SJCRH30 (cell line): ENCODE results near the gene BMPER. TPM values are rescaled to one million over a fixed set of nuclear protein-coding genes. Genes with fewer than 3 reads are reported as not detected.

ENCODE experiments used
- DNase-seq, 2 experiments: peaks; one replicate each; pipeline ENCODE4 v3.0.0-alpha.2; 2015 to 2020
- H3K27ac ChIP-seq: fragments of 250-450 bp; sonication (Bioruptor Pico); 2 replicates; pipeline ENCODE4 v1.5.1; 2020; ENCODE audit warnings: mild to moderate bottlenecking, moderate library complexity
- H3K27me3 ChIP-seq: fragments of 250-450 bp; sonication (Bioruptor Pico); 2 replicates; pipeline ENCODE4 v1.5.1; 2020; ENCODE audit warnings: mild to moderate bottlenecking, moderate library complexity
- H3K36me3 ChIP-seq: fragments of 250-450 bp; sonication (Bioruptor Pico); 2 replicates; pipeline ENCODE4 v1.5.1; 2020; ENCODE audit warnings: mild to moderate bottlenecking, moderate library complexity
- H3K4me1 ChIP-seq: fragments of 250-450 bp; sonication (Bioruptor Pico); 2 replicates; pipeline ENCODE4 v1.5.1; 2020; ENCODE audit warnings: mild to moderate bottlenecking, moderate library complexity
- H3K4me3 ChIP-seq: fragments of 250-450 bp; sonication (Bioruptor Pico); 2 replicates; pipeline ENCODE4 v1.5.1; 2020; ENCODE audit warnings: mild to moderate bottlenecking, moderate library complexity
- H3K9me3 ChIP-seq: fragments of 250-450 bp; sonication (Bioruptor Pico); replicated peaks from 2 replicates; pipeline ENCODE4 v1.5.1; 2020; ENCODE audit warnings: mild to moderate bottlenecking, moderate library complexity
- total RNA-seq: library from RNA; depleted of rRNA; stranded (reverse); fragments of >200 nt; shearing (Covaris generic); gene quantifications from 2 replicates; pipeline ENCODE4 v1.2.3, GENCODE V29; 2014

Gene BMPER
- total RNA-seq, 1 experiment from 2014 or later, result 0.47 TPM

DNA sequence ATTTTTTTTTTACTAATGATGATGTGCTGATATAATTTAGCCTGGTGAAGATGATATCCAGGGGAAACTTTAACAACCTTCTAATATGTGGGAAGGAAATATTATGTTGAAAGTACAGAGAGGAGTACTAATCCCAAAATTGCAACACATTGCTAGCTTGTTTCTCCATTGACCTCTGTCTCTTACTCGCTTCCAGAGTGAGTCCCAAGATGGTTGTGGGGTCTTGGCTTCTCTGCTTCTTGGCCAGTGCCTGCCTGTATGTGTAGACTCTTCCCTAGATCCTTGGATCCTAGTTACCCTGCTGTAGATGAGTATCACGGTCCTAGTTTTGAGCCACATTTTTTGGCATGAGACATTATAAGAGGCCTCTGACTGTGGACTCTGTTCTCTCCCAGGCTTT is 17.5 kb downstream of the BMPER start:
- no peak for DNase-seq
- H3K36me3 ChIP-seq, result no peaks in the 10 kb centered on the region
- no peaks in the 10 kb centered on the region for H3K9me3 ChIP-seq
- H3K4me3 ChIP-seq, result no peak overlapping the region
- H3K27ac ChIP-seq, result no peak overlapping the region
- no peaks in the 10 kb centered on the region for H3K27me3 ChIP-seq
- peaks cover 5% of the 10 kb centered on the region; the same call in 1 of the 2 replicates for H3K4me1 ChIP-seq

- no peak for DNase-seq
- no peaks in the 10 kb centered on the region for H3K9me3 ChIP-seq
- H3K27me3 ChIP-seq, result no peaks in the 10 kb centered on the region
- no peaks in the 10 kb centered on the region for H3K36me3 ChIP-seq
- no peak overlapping the region for H3K4me3 ChIP-seq
- H3K4me1 ChIP-seq, result peaks cover 5% of the 10 kb centered on the region; the same call in 1 of the 2 replicates
- no peak overlapping the region for H3K27ac ChIP-seq
Measured at GRCh38 chr7:33923440-33924229, 18.3 kb downstream of the BMPER start.

DNA sequence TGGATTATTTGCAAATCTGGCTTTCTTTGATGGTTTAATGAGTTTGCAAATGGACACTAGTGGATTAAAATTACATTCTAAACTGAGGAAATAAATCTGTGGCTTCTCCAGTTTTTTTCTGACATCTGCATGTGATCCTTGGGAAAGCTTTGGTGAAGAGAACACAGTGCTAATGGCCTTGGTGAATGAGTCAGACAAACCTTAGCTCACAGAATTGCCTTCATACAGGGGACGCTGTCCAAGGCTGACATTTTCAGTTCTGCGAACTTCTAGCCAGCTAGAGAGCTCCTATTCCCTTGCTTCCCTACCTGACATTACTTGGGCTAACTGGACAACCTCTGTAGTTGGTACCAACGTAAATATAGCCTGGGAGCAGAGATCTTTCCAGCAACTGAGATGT is 21.2 kb downstream of the BMPER start:
- DNase-seq, result no peak
- Histone ChIP-seq H3K4me3 (no peak overlapping the region), H3K4me1 (peaks cover 5% of the 10 kb centered on the region; the same call in 1 of the 2 replicates), H3K27ac (no peak overlapping the region), H3K27me3 (no peaks in the 10 kb centered on the region), H3K9me3 (no peaks in the 10 kb centered on the region), H3K36me3 (no peaks in the 10 kb centered on the region)

- Histone ChIP-seq H3K9me3 (no peaks in the 10 kb centered on the region), H3K36me3 (no peaks in the 10 kb centered on the region), H3K4me1 (no peaks in the 10 kb centered on the region; the same call in 1 of the 2 replicates), H3K27me3 (no peaks in the 10 kb centered on the region), H3K27ac (no peak overlapping the region), H3K4me3 (no peak overlapping the region)
- no peak for DNase-seq
Measured at GRCh38 chr7:33928986-33929385, 23.6 kb downstream of the BMPER start.

GRCh38 chr7:33932221-33932620 is 26.9 kb downstream of the BMPER start:
- H3K36me3 ChIP-seq, result no peaks in the 10 kb centered on the region
- H3K9me3 ChIP-seq, result no peaks in the 10 kb centered on the region
- peak overlapping the region; percentile 30 for H3K4me3 ChIP-seq
- peak; percentile 14 to 61 for DNase-seq
- H3K27me3 ChIP-seq, result no peaks in the 10 kb centered on the region
- H3K4me1 ChIP-seq, result no peaks in the 10 kb centered on the region; the same call in 1 of the 2 replicates
- no peak overlapping the region for H3K27ac ChIP-seq

GRCh38 chr7:33932832-33933468 is 27.6 kb downstream of the BMPER start:
- DNase-seq, result peak; percentile 82 to 95
- no peaks in the 10 kb centered on the region for H3K9me3 ChIP-seq
- H3K36me3 ChIP-seq, result no peaks in the 10 kb centered on the region
- no peaks in the 10 kb centered on the region for H3K27me3 ChIP-seq
- H3K27ac ChIP-seq, result no peak overlapping the region
- peak overlapping the region; percentile 30 for H3K4me3 ChIP-seq
- H3K4me1 ChIP-seq, result no peaks in the 10 kb centered on the region; the same call in 1 of the 2 replicates

DNA sequence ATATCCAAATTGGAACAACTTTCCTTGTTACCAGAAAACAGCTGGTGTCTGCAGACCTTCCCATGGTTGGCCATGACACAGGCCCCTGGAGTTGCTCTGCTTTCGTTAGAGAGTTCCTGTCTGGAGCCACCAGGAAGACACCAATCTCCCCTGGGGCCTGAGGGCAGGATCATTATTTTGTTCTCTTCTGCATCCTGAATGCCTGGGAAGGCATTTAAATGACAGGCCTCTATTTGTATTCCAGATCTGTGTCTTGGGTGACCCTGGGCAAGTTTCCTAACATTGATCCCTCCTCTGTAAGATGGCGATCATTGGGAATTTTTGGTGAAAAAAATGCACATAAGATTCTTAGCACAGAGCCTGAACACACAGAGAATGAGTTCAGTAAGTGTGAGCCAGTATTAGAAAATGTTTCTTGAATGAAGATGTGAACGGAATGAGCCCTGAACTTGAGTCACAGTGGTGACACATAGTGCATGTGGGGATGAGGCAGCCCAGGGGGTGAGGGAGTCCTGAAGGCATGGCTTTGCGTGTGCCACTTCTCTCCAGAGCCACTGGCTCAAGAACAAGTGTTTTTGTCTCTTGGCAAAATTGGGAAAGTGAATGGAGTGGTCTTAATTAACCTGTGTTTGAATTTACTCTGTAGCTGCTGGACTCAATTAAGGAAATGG is 28.4 kb downstream of the BMPER start:
- H3K27ac ChIP-seq, result no peak overlapping the region
- no peak overlapping the region for H3K4me3 ChIP-seq
- no peaks in the 10 kb centered on the region; the same call in 1 of the 2 replicates for H3K4me1 ChIP-seq
- no peaks in the 10 kb centered on the region for H3K36me3 ChIP-seq
- H3K9me3 ChIP-seq, result no peaks in the 10 kb centered on the region
- H3K27me3 ChIP-seq, result no peaks in the 10 kb centered on the region
- peak in 1 of 2 experiments; percentile 18 for DNase-seq

GRCh38 chr7:33934391-33934790 is 29.1 kb downstream of the BMPER start:
- no peaks in the 10 kb centered on the region; the same call in 1 of the 2 replicates for H3K4me1 ChIP-seq
- H3K27me3 ChIP-seq, result no peaks in the 10 kb centered on the region
- H3K9me3 ChIP-seq, result no peaks in the 10 kb centered on the region
- no peaks in the 10 kb centered on the region for H3K36me3 ChIP-seq
- H3K27ac ChIP-seq, result no peak overlapping the region
- no peak for DNase-seq
- no peak overlapping the region for H3K4me3 ChIP-seq

DNA sequence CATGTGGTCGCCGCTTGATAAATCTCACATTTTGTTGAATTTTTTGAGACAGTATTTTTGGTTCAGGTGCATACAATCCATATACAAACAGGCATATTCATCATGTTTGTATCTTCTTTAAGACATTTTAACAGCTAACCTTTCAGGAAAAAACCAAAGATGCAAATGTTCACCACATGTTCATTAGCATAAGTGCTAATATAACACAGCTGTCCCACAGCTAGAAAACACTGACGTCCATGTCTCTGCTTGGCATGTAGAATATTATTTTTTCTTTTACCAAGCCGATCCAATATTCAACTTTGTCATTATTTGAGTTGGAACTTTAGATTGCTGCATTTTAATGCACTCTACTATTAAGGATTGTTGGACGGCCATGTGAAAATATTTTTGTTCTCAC is 31.2 kb downstream of the BMPER start:
- no peaks in the 10 kb centered on the region for H3K36me3 ChIP-seq
- H3K4me3 ChIP-seq, result no peak overlapping the region
- H3K9me3 ChIP-seq, result no peaks in the 10 kb centered on the region
- no peaks in the 10 kb centered on the region for H3K27me3 ChIP-seq
- DNase-seq, result no peak
- no peaks in the 10 kb centered on the region; the same call in 1 of the 2 replicates for H3K4me1 ChIP-seq
- no peak overlapping the region for H3K27ac ChIP-seq

- Histone ChIP-seq H3K36me3 (no peaks in the 10 kb centered on the region), H3K4me1 (no peaks in the 10 kb centered on the region; the same call in 1 of the 2 replicates), H3K27me3 (no peaks in the 10 kb centered on the region), H3K4me3 (no peak overlapping the region), H3K27ac (no peak overlapping the region), H3K9me3 (no peaks in the 10 kb centered on the region)
- no peak for DNase-seq
Measured at GRCh38 chr7:33937871-33938270, 32.5 kb downstream of the BMPER start.

DNA sequence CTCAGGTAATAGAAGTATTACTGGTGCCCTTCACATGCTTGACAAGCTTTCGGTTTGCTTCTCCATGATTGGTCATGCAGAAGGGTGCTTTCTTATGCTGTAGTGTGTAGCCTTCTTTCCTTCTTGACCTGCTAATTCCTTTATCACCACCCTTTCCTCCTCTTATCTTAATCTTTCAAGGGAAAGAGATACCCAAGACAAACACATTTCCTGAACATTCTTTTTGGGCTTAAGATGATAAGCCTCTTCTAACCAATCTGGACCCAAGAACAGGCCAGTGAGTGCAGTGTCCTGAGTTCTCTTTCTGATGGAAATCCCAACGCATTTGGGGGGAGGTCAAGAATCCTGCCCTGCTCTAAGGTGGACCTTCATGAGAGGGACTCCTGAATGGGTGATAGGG is 33.8 kb downstream of the BMPER start:
- Histone ChIP-seq H3K27me3 (no peaks in the 10 kb centered on the region), H3K36me3 (no peaks in the 10 kb centered on the region), H3K4me3 (no peak overlapping the region), H3K9me3 (no peaks in the 10 kb centered on the region), H3K27ac (no peak overlapping the region), H3K4me1 (no peaks in the 10 kb centered on the region)
- DNase-seq, result no peak

- Histone ChIP-seq H3K36me3 (no peaks in the 10 kb centered on the region), H3K27ac (no peak overlapping the region), H3K27me3 (no peaks in the 10 kb centered on the region), H3K4me1 (no peaks in the 10 kb centered on the region), H3K4me3 (no peak overlapping the region), H3K9me3 (no peaks in the 10 kb centered on the region)
- DNase-seq, result no peak
Measured at GRCh38 chr7:33940503-33940902, 35.2 kb downstream of the BMPER start.

DNA sequence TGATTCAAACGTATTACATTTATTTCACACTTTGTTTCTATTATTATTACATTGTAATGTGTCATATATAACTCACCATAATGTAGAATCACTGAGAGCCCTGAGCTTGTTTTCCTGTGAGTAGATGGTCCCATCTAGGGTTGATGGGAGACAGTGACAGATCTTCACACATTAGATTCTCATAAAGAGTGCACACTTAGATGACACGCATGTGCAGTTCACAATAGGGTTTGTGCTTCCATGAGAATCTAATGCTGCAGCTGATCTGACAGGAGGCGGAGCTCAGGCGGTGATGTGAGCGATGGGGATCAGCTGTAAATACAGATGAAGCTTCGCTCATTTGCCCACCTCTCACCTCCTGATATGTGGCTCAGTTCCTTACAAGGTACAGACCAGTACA is 36.1 kb downstream of the BMPER start:
- Histone ChIP-seq H3K4me1 (no peaks in the 10 kb centered on the region), H3K9me3 (no peaks in the 10 kb centered on the region), H3K27ac (no peak overlapping the region), H3K4me3 (no peak overlapping the region), H3K36me3 (no peaks in the 10 kb centered on the region), H3K27me3 (no peaks in the 10 kb centered on the region)
- DNase-seq, result no peak

GRCh38 chr7:33946094-33946699 is 40.9 kb downstream of the BMPER start:
- no peaks in the 10 kb centered on the region for H3K27me3 ChIP-seq
- H3K4me3 ChIP-seq, result no peak overlapping the region
- H3K4me1 ChIP-seq, result no peaks in the 10 kb centered on the region
- H3K27ac ChIP-seq, result no peak overlapping the region
- H3K36me3 ChIP-seq, result no peaks in the 10 kb centered on the region
- DNase-seq, result no peak
- no peaks in the 10 kb centered on the region for H3K9me3 ChIP-seq
